GM18519 (cell line): ENCODE measurements around the gene ESRP2.

Experiments
- ATAC-seq: cut with Tn5 transposase; IDR thresholded peaks from one replicate; pipeline ENCODE4 v1.9.1; 2021; ENCODE audit warnings: mild to moderate bottlenecking, moderate library complexity; ENCODE audit not compliant: unreplicated experiment, low FRiP score

ESRP2 gene

GRCh38 chr16:68235887-68236136 is at the start of gene ESRP2:
ESRP2 (minus strand) TSS chr16:68236127; CDS start chr16:68236045, 82 bp downstream.
- no peak for ATAC-seq

- ATAC-seq, result no peak
Observed at GRCh38 chr16:68285683-68286082, 49.8 kb upstream of the ESRP2 start.

GRCh38 chr16:68284847-68285246 is 48.9 kb upstream of the ESRP2 start:
- peak; percentile 35 for ATAC-seq

GRCh38 chr16:68283801-68284598 is 48.1 kb upstream of the ESRP2 start:
- ATAC-seq, result no peak

- ATAC-seq, result no peak
Observed at GRCh38 chr16:68283346-68283745, 47.4 kb upstream of the ESRP2 start.

GRCh38 chr16:68282064-68282452 is 46.1 kb upstream of the ESRP2 start:
- no peak for ATAC-seq

GRCh38 chr16:68281368-68282063 is 45.6 kb upstream of the ESRP2 start:
- ATAC-seq, result no peak

- ATAC-seq, result no peak
Observed at GRCh38 chr16:68279726-68280558, 44.0 kb upstream of the ESRP2 start.

GRCh38 chr16:68276223-68276622 is 40.3 kb upstream of the ESRP2 start:
- ATAC-seq, result no peak

GRCh38 chr16:68275611-68276191 is 39.8 kb upstream of the ESRP2 start:
- peak; percentile 40 for ATAC-seq

- no peak for ATAC-seq
Observed at GRCh38 chr16:68274441-68274840, 38.5 kb upstream of the ESRP2 start.

GRCh38 chr16:68273896-68274295 is 38.0 kb upstream of the ESRP2 start:
- no peak for ATAC-seq

GRCh38 chr16:68273459-68273858 is 37.5 kb upstream of the ESRP2 start:
- ATAC-seq, result no peak

GRCh38 chr16:68272507-68273209 is 36.7 kb upstream of the ESRP2 start:
- no peak for ATAC-seq

- no peak for ATAC-seq
Observed at GRCh38 chr16:68270353-68270752, 34.4 kb upstream of the ESRP2 start.

- ATAC-seq, result no peak
Observed at GRCh38 chr16:68269793-68270192, 33.9 kb upstream of the ESRP2 start.

GRCh38 chr16:68267612-68268405 is 31.9 kb upstream of the ESRP2 start:
- ATAC-seq, result no peak

GRCh38 chr16:68265078-68265920 is 29.4 kb upstream of the ESRP2 start:
- no peak for ATAC-seq
